ENCODE results near the gene FIG4. TPM values are rescaled to one million over a fixed set of nuclear protein-coding genes. Genes with fewer than 3 reads are reported as not detected.

The FIG4 gene
- polyA plus RNA-seq, 1 of the 3 experiments (the other 2 are of a cell fraction): 6.8 TPM

DNA sequence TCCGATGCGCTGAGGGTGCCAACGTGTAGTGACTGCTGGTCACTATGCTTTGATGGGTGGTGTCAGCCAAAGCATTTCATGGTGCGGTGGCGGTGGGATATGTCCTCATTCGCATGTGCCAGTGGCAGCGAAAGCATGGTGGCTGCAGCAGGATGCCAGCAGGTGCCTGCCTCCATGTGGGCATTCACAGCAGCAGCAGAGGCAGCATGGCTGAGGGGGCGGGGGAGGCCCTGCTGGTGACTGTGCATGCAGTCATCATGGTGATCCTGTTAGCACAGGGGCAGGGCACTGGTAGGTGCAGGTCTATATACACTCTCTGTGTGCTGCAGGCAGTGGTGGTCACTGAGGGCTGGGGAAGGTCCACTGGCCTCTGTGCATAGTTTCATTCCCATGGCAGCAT, 22.0 kb downstream of the FIG4 start:
- Histone ChIP-seq H3K27me3 (ENCODE audit: insufficient read depth) (no peaks in the 10 kb centered on the region), H3K4me1 (ENCODE audit: control insufficient read depth in 1 of 2, insufficient read depth in 2 of 2, low read depth in 1 of 2, low read length in 1 of 2) (peaks cover 0 to 22% of the 10 kb centered on the region in 2 experiments; a peak in 2 of 4 replicates), H3K36me3 (replicated peaks in 1 of 2; ENCODE audit: control insufficient read depth in 1 of 2, insufficient read depth in 2 of 2, low read length in 1 of 2) (no peaks in the 10 kb centered on the region), H3K4me2 (no peak overlapping the region), H2AFZ (ENCODE audit: low read depth) (no peak overlapping the region), H3K9ac (no peak overlapping the region), H3K79me2 (ENCODE audit: insufficient read depth) (no peaks in the 10 kb centered on the region), H3K9me3 (no peaks in the 10 kb centered on the region), H3F3A (replicated peaks; ENCODE audit: insufficient read depth) (no peaks in the 10 kb centered on the region), H3K27ac (ENCODE audit: low read depth in 2 of 2, low read length in 1 of 2) (no peak overlapping the region), H4K20me1 (ENCODE audit: insufficient read depth) (no peaks in the 10 kb centered on the region), H3K4me3 (ENCODE audit: low read depth in 2 of 2, low read length in 1 of 2) (no peak overlapping the region), H3K9me2 (no peaks in the 10 kb centered on the region)
- no peak for DNase-seq
- POLR2A ChIA-PET: no interaction called here
- CTCF ChIA-PET: interaction anchor here (1.1 to 7.8 kb wide), 5 partner anchors 8 to 677 kb away, joined by 3 to 57 read pairs (median 5); no protein-coding TSS in a partner anchor
- TF ChIP-seq EP300 (IDR thresholded peaks at IDR 0.05; ENCODE audit: borderline replicate concordance in 1 of 2, low read depth in 1 of 2, low read length in 1 of 2): no peak
- TF ChIP-seq, protein P1, sequence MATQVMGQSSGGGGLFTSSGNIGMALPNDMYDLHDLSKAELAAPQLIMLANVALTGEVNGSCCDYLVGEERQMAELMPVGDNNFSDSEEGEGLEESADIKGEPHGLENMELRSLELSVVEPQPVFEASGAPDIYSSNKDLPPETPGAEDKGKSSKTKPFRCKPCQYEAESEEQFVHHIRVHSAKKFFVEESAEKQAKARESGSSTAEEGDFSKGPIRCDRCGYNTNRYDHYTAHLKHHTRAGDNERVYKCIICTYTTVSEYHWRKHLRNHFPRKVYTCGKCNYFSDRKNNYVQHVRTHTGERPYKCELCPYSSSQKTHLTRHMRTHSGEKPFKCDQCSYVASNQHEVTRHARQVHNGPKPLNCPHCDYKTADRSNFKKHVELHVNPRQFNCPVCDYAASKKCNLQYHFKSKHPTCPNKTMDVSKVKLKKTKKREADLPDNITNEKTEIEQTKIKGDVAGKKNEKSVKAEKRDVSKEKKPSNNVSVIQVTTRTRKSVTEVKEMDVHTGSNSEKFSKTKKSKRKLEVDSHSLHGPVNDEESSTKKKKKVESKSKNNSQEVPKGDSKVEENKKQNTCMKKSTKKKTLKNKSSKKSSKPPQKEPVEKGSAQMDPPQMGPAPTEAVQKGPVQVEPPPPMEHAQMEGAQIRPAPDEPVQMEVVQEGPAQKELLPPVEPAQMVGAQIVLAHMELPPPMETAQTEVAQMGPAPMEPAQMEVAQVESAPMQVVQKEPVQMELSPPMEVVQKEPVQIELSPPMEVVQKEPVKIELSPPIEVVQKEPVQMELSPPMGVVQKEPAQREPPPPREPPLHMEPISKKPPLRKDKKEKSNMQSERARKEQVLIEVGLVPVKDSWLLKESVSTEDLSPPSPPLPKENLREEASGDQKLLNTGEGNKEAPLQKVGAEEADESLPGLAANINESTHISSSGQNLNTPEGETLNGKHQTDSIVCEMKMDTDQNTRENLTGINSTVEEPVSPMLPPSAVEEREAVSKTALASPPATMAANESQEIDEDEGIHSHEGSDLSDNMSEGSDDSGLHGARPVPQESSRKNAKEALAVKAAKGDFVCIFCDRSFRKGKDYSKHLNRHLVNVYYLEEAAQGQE (IDR thresholded peaks at IDR 0.05; ENCODE audit: low read depth, low read length): no peak
- TF ChIP-seq, protein P2, sequence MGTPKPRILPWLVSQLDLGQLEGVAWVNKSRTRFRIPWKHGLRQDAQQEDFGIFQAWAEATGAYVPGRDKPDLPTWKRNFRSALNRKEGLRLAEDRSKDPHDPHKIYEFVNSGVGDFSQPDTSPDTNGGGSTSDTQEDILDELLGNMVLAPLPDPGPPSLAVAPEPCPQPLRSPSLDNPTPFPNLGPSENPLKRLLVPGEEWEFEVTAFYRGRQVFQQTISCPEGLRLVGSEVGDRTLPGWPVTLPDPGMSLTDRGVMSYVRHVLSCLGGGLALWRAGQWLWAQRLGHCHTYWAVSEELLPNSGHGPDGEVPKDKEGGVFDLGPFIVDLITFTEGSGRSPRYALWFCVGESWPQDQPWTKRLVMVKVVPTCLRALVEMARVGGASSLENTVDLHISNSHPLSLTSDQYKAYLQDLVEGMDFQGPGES (IDR thresholded peaks at IDR 0.05; ENCODE audit: low read depth, low read length): no peak
- TF ChIP-seq SIN3A (IDR thresholded peaks at IDR 0.05; ENCODE audit: borderline replicate concordance, low read depth, low read length): no peak
- TF ChIP-seq TCF12 (IDR thresholded peaks at IDR 0.05): no peak
- no peak for TF ChIP-seq NRF1 (IDR thresholded peaks at IDR 0.05; ENCODE audit: low read depth, low read length)
- no peak for TF ChIP-seq YY1 (IDR thresholded peaks at IDR 0.05; ENCODE audit: low read depth)
- TF ChIP-seq FOSL2 (IDR thresholded peaks at IDR 0.05; ENCODE audit: borderline replicate concordance, low read depth): no peak
- WGBS (ENCODE audit: low lambda C conversion rate): 77% methylated on average over 4 of the region's 8 CpGs

DNA sequence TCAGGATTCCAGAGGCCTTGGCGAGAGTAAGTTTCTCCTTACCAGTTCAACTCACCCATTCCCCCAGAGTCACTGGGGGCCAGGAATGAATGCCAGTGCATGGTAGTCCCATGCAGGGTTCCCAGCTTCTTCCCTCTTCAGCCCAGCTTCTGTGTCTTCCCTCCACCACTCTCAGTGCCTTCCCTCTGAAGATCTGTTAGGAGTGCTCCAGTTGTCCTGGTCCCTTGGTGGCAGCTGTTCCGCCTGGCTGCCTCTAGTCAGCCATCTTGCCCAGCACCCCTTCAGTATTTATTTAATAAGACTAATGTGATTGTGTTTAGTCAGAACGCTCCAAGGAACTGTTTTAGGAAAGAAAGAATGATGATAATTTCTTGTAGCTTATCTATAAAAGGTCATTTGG, 23.1 kb downstream of the FIG4 start:
- POLR2A ChIA-PET: no interaction called here
- peak; percentile 34 for DNase-seq
- Histone ChIP-seq H3K9me2 (no peaks in the 10 kb centered on the region), H3K9ac (no peak overlapping the region), H3K27ac (ENCODE audit: low read depth in 2 of 2, low read length in 1 of 2) (peak overlapping the region in 1 of 2 experiments; percentile 32; a peak in 1 of 4 replicates), H3F3A (replicated peaks; ENCODE audit: insufficient read depth) (no peaks in the 10 kb centered on the region), H2AFZ (ENCODE audit: low read depth) (no peak overlapping the region), H3K4me1 (ENCODE audit: control insufficient read depth in 1 of 2, insufficient read depth in 2 of 2, low read depth in 1 of 2, low read length in 1 of 2) (peaks cover 0 to 22% of the 10 kb centered on the region in 2 experiments; a peak in 2 of 4 replicates), H3K4me3 (ENCODE audit: low read depth in 2 of 2, low read length in 1 of 2) (no peak overlapping the region), H3K4me2 (no peak overlapping the region), H3K9me3 (no peaks in the 10 kb centered on the region), H3K36me3 (replicated peaks in 1 of 2; ENCODE audit: control insufficient read depth in 1 of 2, insufficient read depth in 2 of 2, low read length in 1 of 2) (no peaks in the 10 kb centered on the region), H4K20me1 (ENCODE audit: insufficient read depth) (no peaks in the 10 kb centered on the region), H3K27me3 (ENCODE audit: insufficient read depth) (no peaks in the 10 kb centered on the region), H3K79me2 (ENCODE audit: insufficient read depth) (no peaks in the 10 kb centered on the region)
- TF ChIP-seq CHD2 (IDR thresholded peaks at IDR 0.05; ENCODE audit: low read length, partially characterized antibody) (no peak), SIN3A (IDR thresholded peaks at IDR 0.05; ENCODE audit: borderline replicate concordance, low read depth, low read length) (no peak), TAF1 (IDR thresholded peaks at IDR 0.05; ENCODE audit: borderline replicate concordance, low read depth, low read length) (no peak), RAD21 (IDR thresholded peaks at IDR 0.05; ENCODE audit: low read length) (no peak), TCF12 (IDR thresholded peaks at IDR 0.05) (no peak), NFIC (IDR thresholded peaks at IDR 0.05; ENCODE audit: borderline replicate concordance) (no peak), EZH2phosphoT487 (IDR thresholded peaks at IDR 0.05; ENCODE audit: borderline replicate concordance, low read depth) (no peak), RXRA (IDR thresholded peaks at IDR 0.05; ENCODE audit: borderline replicate concordance, low read depth) (no peak)
- TF ChIP-seq, protein P3, sequence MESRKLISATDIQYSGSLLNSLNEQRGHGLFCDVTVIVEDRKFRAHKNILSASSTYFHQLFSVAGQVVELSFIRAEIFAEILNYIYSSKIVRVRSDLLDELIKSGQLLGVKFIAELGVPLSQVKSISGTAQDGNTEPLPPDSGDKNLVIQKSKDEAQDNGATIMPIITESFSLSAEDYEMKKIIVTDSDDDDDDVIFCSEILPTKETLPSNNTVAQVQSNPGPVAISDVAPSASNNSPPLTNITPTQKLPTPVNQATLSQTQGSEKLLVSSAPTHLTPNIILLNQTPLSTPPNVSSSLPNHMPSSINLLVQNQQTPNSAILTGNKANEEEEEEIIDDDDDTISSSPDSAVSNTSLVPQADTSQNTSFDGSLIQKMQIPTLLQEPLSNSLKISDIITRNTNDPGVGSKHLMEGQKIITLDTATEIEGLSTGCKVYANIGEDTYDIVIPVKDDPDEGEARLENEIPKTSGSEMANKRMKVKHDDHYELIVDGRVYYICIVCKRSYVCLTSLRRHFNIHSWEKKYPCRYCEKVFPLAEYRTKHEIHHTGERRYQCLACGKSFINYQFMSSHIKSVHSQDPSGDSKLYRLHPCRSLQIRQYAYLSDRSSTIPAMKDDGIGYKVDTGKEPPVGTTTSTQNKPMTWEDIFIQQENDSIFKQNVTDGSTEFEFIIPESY (IDR thresholded peaks at IDR 0.05; ENCODE audit: borderline replicate concordance, low read depth): no peak
- TF ChIP-seq, protein P4, sequence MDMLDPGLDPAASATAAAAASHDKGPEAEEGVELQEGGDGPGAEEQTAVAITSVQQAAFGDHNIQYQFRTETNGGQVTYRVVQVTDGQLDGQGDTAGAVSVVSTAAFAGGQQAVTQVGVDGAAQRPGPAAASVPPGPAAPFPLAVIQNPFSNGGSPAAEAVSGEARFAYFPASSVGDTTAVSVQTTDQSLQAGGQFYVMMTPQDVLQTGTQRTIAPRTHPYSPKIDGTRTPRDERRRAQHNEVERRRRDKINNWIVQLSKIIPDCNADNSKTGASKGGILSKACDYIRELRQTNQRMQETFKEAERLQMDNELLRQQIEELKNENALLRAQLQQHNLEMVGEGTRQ (IDR thresholded peaks at IDR 0.05; ENCODE audit: borderline replicate concordance, low read depth, low read length): no peak
- TF ChIP-seq, protein P2 (IDR thresholded peaks at IDR 0.05; ENCODE audit: low read depth, low read length): no peak
- WGBS (ENCODE audit: low lambda C conversion rate): 57% methylated on average over 2 of the region's 3 CpGs
- CTCF ChIA-PET: interaction anchor here (1.1 to 7.8 kb wide), 5 partner anchors 10 to 677 kb away, joined by 4 to 57 read pairs (median 5); no protein-coding TSS in a partner anchor
